Progenitor cell of endocrine pancreas (in vitro differentiated cells): ENCODE results near the gene STK24. TPM values are rescaled to one million over a fixed set of nuclear protein-coding genes. Genes with fewer than 3 reads are reported as not detected.
"Not testable (repeated sequence)": the region's sequence is repeated elsewhere in the genome, so short reads cannot be mapped to it uniquely, and the experiment has no call there.

ENCODE experiments used
- DNase-seq: peaks from one replicate; pipeline ENCODE4 v3.0.0; 2021; ENCODE audit warnings: low spot score; ENCODE audit not compliant: unreplicated experiment
- H3K27ac Mint-ChIP-seq: 2 replicates; pipeline ENCODE4 v1.8.0; 2021; ENCODE audit warnings: mild to moderate bottlenecking, moderate library complexity, mixed read lengths
- H3K27me3 Mint-ChIP-seq: 2 replicates; pipeline ENCODE4 v1.8.0; 2021; ENCODE audit warnings: mixed read lengths
- H3K36me3 Mint-ChIP-seq: 2 replicates; pipeline ENCODE4 v1.8.0; 2022; ENCODE audit warnings: mixed read lengths; ENCODE audit not compliant: insufficient read depth
- H3K4me1 Mint-ChIP-seq: 2 replicates; pipeline ENCODE4 v1.8.0; 2021; ENCODE audit warnings: low read depth, mixed read lengths
- H3K4me3 Mint-ChIP-seq: 2 replicates; pipeline ENCODE4 v1.8.0; 2021; ENCODE audit warnings: low read depth, mild to moderate bottlenecking, moderate library complexity, mixed read lengths
- H3K9me3 Mint-ChIP-seq: 2 replicates; pipeline ENCODE4 v1.8.0; 2021; ENCODE audit warnings: low read depth, mixed read lengths
- total RNA-seq: library from RNA; stranded (reverse); gene quantifications from 2 replicates; pipeline ENCODE4 v1.2.1, GENCODE V29; 2021
- TF ChIP-seq, protein P1 (sequence below): fragments of 200-600 bp; sonication (generic); IDR thresholded peaks from one replicate; pipeline ENCODE4 v1.5.0; 2021; ENCODE audit warnings: antibody characterized with exemption, mild to moderate bottlenecking; ENCODE audit not compliant: unreplicated experiment

STK24 gene
- total RNA-seq, 1 donor from 2014 or later, result 113 TPM

GRCh38 chr13:98595134-98595533 lies 18.2 kb upstream of the STK24 start:
- Mint-ChIP-seq H3K4me3 (no peak overlapping the region), H3K27me3 (no peaks in the 10 kb centered on the region), H3K4me1 (peaks cover 17% of the 10 kb centered on the region), H3K27ac (no peak overlapping the region), H3K36me3 (no peaks in the 10 kb centered on the region), H3K9me3 (peaks cover 3% of the 10 kb centered on the region)
- TF ChIP-seq, protein P1, sequence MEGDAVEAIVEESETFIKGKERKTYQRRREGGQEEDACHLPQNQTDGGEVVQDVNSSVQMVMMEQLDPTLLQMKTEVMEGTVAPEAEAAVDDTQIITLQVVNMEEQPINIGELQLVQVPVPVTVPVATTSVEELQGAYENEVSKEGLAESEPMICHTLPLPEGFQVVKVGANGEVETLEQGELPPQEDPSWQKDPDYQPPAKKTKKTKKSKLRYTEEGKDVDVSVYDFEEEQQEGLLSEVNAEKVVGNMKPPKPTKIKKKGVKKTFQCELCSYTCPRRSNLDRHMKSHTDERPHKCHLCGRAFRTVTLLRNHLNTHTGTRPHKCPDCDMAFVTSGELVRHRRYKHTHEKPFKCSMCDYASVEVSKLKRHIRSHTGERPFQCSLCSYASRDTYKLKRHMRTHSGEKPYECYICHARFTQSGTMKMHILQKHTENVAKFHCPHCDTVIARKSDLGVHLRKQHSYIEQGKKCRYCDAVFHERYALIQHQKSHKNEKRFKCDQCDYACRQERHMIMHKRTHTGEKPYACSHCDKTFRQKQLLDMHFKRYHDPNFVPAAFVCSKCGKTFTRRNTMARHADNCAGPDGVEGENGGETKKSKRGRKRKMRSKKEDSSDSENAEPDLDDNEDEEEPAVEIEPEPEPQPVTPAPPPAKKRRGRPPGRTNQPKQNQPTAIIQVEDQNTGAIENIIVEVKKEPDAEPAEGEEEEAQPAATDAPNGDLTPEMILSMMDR, result no peak
- no peak for DNase-seq

DNA sequence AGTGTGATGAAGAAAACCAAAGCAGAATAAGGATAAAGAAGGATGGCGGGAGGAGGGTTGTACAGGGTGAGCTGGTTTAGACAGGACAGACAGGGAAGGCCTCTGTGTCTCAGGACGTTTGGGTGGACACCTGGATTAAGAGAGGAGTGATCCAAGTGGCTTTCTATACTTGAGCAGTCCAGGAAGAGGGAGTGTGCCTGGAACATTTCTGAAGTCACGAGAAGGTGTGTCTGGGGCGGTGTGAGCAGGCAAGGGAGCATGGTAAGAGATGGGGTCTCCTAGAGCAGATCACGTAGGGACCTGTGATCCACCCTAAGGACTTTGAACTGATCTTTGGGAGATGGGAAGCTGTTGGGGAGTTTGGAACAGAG lies 15.4 kb upstream of the STK24 start:
- TF ChIP-seq, protein P1, result no peak
- Mint-ChIP-seq H3K27me3 (no peaks in the 10 kb centered on the region), H3K27ac (no peak overlapping the region), H3K9me3 (peaks cover 4% of the 10 kb centered on the region), H3K36me3 (peaks cover 3% of the 10 kb centered on the region), H3K4me1 (peaks cover 5% of the 10 kb centered on the region), H3K4me3 (no peak overlapping the region)
- DNase-seq, result no peak

GRCh38 chr13:98591721-98592361 lies 14.9 kb upstream of the STK24 start:
- H3K9me3 Mint-ChIP-seq, result peaks cover 4% of the 10 kb centered on the region
- H3K4me3 Mint-ChIP-seq, result no peak overlapping the region
- no peaks in the 10 kb centered on the region for H3K27me3 Mint-ChIP-seq
- H3K36me3 Mint-ChIP-seq, result peaks cover 3% of the 10 kb centered on the region
- DNase-seq, result no peak
- H3K4me1 Mint-ChIP-seq, result peaks cover 5% of the 10 kb centered on the region
- H3K27ac Mint-ChIP-seq, result no peak overlapping the region
- TF ChIP-seq, protein P1, result no peak

- not testable (repeated sequence) for H3K4me1 Mint-ChIP-seq, H3K27me3 Mint-ChIP-seq, H3K4me3 Mint-ChIP-seq, H3K27ac Mint-ChIP-seq, DNase-seq, H3K9me3 Mint-ChIP-seq, H3K36me3 Mint-ChIP-seq
These were observed 13.6 kb upstream of the STK24 start for GRCh38 chr13:98590471-98590870.

DNA sequence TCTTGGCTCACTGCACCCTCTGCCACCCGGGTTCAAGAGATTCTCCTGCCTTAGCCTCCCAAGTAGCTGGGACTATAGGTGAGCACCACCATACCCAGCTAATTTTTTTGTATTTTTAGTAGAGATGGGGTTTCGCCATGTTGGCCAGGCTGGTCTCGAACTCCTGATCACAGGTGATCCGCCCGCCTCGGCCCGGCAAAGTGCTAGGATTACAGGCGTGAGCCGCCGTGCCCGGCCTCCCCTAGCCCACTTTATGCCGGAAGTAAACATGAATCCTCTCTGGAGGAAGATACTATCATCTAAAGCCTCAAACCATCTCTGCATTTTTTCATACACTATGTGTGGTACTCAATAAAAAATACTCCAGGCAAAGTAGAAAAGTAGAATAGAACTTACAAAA lies 12.6 kb upstream of the STK24 start:
- not testable (repeated sequence) for H3K27ac Mint-ChIP-seq, H3K4me3 Mint-ChIP-seq, DNase-seq, H3K9me3 Mint-ChIP-seq, H3K36me3 Mint-ChIP-seq, H3K4me1 Mint-ChIP-seq, H3K27me3 Mint-ChIP-seq

- H3K27me3 Mint-ChIP-seq, result no peaks in the 10 kb centered on the region
- no peak overlapping the region for H3K4me3 Mint-ChIP-seq
- DNase-seq, result no peak
- peaks cover 4% of the 10 kb centered on the region for H3K9me3 Mint-ChIP-seq
- H3K4me1 Mint-ChIP-seq, result peaks cover 2% of the 10 kb centered on the region
- peak overlapping the region; percentile 16 for H3K27ac Mint-ChIP-seq
- TF ChIP-seq, protein P1, result no peak
- H3K36me3 Mint-ChIP-seq, result peaks cover 3% of the 10 kb centered on the region
These were observed 9.8 kb upstream of the STK24 start for GRCh38 chr13:98586400-98587345.
